Activated gamma-delta T cell (primary cell): ENCODE measurements around the gene TRIM25.

ENCODE experiments used
- DNase-seq: peaks from one replicate; lab custom pipeline; 2025; lab: John Stamatoyannopoulos, UW

TRIM25 gene

DNA sequence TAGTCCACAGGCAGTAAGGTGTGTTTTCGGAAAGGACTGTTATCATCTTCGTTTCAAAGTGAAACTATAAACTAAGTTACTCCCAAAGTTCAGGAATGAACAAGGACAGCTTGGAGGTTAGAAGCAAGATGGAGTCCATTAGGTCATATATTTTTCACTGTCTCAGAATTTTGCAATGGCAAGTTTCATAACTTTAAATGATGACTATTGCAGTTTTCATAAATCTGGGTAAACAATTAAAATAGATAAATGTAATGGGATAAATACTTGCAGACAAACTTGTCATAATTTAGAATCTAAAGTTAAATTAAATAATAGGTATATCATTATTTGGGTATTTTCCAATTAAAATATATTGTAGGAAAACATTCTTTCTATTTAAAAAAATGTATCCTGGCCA is 14.7 kb upstream of the TRIM25 start:
- DNase-seq = no peak

DNA sequence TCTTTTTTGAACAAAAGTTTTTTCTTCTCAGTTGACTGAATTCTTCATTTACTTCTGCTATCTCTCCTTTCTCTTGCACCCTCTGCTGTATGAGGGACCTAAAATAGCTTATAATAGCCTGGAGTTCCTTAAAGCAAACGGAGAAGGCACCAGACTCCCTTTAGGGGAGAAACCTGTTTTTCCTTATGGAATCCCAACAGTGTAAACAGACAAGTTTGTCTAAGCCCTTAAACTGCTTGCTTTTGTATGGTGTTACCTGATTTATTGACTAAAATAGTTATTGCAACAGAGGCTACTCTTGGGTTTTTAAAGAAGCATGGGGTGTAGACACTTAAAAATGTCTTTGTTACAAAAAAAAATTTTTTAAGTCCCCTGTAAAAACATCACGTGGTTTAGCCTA is 12.9 kb upstream of the TRIM25 start:
- DNase-seq = no peak

GRCh38 chr17:56926270-56926669 is 12.4 kb upstream of the TRIM25 start:
- no peak for DNase-seq

DNA sequence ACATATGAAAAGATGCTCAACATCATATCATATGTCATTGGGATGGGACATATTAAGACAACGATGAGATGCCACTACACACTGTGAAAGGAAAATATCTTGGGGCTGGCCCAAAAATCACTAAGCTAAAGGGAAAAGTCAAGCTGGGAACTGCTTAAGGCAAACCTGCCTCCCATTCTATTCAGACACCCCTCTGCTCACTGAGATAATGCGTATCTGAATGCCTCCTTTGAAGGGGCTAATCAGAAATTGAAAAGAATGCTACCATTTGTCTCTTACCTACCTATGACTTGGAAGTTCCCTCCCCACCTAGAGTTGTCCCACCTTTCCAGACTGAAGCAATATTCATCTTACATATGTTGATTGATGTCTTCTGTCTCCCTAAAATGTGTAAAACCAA is 11.2 kb upstream of the TRIM25 start:
- DNase-seq = no peak

DNA sequence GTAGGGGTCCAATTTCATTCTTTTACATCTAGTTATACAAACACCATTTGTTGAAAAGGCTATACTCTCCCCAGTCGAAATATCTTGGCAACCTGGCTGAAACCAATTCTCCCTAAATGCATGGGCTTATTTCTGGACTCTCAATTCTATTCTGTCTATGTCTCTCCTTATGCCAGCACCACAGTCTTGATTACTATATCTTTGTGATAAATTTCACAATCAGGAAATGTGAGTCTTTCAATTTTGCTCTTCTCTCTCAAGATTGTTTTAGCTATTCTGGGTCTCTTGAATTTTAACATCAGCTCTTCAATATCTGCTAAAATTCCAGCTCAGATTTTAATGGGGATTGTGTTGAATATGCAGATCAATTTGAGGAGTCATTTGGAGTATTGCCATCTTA is 5.9 kb upstream of the TRIM25 start:
- DNase-seq = no peak

- DNase-seq = no peak
Measured at GRCh38 chr17:56918916-56919315, 5.1 kb upstream of the TRIM25 start.

GRCh38 chr17:56917559-56918296 is 3.9 kb upstream of the TRIM25 start:
- DNase-seq = no peak

- DNase-seq = no peak
Measured at GRCh38 chr17:56914581-56915273, 878 bp upstream of the TRIM25 start.

DNA sequence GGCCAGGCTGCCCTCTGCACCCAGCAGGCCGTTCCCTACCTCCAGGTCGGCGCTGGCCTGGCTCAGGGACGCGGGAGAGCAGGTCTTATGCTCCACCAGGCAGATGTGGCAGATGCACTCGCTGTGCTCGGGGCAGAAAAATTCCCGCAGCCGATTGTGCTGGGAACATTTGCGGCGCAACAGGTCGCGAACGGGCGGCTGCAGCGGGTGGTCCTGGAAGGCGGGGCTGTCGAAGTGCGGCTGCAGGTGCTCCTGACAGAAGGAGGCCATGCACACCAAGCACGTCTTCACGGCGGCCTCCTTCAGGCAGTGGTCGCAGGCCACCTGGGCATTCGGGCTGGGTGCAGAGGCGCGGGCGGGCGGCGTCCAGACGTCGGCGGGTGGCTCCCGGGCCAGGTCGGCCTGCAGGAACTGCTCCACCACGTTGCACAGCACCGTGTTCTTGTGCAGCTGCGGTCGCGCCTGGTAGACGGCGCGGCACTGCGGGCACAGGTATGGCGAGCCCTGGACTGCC is 439 bp downstream of the TRIM25 start:
- peak; percentile 56 for DNase-seq

- DNase-seq = no peak
Measured at GRCh38 chr17:56913000-56913311, 893 bp downstream of the TRIM25 start.

DNA sequence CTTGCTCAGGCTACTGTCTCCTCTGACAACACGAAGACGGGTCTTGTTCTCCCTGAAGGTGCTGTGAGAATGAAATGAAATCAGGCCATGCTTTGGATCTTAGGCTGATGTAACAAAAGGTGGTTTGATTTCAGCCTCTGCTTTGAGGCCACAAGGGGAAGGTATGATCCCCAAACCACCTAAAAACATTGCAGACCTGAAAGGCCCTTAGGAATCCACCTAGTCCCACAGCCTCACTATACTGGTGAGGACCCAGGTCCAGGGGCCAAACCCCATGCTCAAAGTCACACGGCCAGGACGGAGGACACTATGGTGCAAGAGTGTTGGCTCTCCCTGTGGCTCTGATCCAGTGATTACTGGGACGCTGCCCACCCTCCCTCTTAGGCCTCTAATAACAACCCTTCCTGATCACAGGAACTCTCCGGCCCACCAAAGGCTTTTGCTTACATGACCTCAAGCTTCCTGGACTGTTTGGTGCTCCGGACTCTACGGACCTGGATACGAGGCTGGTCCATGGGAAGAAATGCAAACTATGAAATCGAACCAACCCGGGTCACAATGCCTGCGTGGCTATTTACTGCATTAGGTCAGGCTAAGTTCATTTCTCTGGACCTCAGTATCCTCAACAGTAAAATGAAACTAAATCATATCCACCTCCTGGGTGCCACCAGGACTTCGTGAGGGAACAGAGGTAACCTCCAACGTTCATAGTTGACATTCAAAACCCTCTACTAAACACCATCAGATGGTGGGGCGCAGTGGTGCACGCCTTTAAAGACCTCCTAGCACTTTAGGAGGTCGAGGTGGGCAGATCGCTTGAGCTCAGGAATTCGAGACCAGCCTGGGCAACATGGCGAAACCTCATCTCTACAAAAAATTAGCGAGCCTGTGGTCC is 1.5 kb downstream of the TRIM25 start:
- DNase-seq = no peak

- DNase-seq = no peak
Measured at GRCh38 chr17:56910509-56911235, 3.2 kb downstream of the TRIM25 start.

- no peak for DNase-seq
Measured at GRCh38 chr17:56909742-56910508, 3.9 kb downstream of the TRIM25 start.

GRCh38 chr17:56908001-56908542 is 5.8 kb downstream of the TRIM25 start:
- DNase-seq = peak; percentile 21

DNA sequence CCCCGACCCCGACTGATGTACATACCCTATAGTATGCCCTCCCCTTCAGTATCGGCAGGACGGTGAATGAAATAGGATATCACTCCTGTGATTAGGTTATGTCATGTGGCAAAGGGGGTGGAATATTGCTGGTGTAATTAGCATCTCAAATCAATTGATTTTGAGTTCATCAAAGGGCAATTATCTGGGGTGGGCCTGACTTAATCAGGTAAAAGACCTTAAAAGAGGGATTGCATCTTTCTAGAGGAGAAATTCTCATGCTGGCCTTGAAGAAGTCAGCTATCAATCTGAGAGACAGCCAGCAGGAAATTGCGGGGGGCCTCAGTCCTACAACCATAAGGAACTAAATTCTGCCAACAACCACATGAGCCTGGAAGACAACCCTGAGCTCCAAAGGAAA is 10.3 kb downstream of the TRIM25 start:
- DNase-seq = no peak

DNA sequence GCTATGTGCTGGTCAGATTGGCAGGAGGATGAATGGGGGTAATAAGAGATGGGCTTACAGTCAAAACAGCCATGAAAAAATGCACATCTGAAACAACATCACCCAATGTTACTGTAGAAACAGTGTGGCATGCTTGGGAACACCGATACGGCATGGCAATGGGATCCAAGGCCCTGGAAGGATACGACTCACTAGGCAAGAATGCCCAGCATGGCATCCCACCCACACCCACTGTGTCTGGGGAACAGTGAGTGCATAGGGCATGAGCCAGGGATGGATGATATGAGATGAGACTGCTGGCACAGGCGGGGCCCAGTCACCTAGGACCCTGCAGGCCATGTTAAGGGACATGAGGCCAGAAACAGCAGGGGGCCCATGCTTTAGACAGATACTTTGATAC is 11.5 kb downstream of the TRIM25 start:
- DNase-seq = no peak

- no peak for DNase-seq
Measured at GRCh38 chr17:56899403-56899802, 14.4 kb downstream of the TRIM25 start.

- no peak for DNase-seq
Measured at GRCh38 chr17:56898874-56899273, 15.0 kb downstream of the TRIM25 start.

GRCh38 chr17:56897646-56898424 is 16.0 kb downstream of the TRIM25 start:
- no peak for DNase-seq

DNA sequence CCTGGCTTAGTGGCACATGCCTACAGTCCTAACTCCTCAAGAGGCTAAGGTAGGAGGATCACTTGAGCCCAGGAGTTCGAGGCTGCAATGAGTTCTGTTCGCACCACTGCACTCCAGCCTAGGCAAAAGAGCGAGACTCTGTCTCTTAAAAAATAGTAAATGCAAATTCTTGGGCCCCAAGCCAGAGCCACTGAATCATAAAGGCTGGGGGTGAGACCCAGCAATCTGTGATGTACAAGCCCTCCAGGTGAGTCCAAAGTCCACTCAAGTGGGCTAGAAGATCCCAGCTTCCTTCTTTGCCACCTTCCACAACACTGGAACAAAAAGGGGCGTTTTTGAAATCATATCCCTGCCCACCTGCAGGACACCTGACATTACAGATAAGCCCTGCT is 16.9 kb downstream of the TRIM25 start:
- DNase-seq = no peak
